NCI-H748 treated with DMSO at 0.1 percent for 48 hours (cell line): ENCODE data around the gene RAB3D.

Experiments used
- DNase-seq: peaks from one replicate; lab custom pipeline; 2025; lab: John Stamatoyannopoulos, UW

The RAB3D gene

DNA sequence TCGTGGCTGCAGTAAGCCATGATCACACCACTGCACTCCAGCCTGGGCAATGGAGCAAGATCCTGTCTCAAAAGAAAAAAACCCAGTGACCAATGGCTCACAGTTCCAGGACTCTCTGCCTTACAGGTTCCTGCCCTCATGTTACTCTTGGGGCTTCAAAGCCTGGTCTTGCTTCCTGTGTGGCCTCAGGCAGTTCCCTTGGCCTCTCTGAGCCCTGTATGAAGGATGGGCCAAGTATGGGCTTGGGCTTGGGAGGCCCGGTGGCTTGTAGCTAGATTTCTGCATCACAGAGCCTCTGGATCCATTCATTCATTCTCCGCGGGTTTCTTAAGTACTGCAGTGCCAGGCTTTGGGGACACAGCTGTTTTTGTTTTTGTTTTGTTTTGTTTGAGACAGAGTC, 44.3 kb downstream of the RAB3D start:
- DNase-seq = no peak

DNA sequence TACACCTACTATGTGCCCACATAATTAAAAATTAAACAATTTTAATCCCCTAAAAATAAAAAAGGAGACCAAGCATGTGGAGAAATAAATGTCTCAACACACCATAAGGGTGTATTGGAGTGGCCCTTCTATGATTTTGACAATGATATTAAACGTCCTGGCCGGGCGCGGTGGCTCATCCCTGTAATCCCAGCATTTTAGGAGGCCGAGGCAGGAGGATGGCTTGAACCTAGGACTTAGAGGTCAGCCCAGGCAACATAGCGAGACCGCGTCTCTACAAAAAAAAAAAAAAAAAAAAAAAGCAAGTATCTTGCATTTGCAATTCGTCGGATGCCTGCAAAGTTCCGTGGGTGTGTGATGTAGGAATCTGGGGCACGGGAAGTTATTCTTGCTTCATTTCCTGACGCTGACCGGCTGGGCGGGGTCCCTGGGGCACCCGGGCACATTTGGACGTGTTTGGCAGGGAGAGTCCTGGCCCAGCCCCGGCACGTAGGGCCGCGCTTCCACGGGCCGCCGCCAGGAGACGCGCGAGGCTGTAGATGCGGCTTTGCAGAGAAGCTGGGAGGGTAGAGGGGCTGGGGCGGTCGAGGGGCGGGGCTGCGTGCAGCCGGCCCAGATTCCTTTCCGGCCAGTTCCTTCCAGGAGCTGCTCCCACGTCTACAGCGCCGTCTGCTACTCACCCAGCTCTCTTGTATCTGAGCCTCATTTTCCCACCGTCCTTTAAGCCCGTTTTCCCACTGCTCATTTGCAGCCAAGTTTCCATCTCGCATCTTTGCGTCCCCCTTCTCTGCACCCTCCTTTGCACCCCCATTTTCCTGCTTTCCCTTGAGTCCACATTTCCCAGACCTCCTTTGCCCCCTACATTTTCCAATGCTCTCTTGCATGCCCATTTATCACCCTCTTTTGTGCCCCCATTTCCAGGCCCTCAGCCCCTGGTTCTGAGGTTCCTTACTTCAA, 45.7 kb downstream of the RAB3D start:
- DNase-seq = peak; percentile 69

DNA sequence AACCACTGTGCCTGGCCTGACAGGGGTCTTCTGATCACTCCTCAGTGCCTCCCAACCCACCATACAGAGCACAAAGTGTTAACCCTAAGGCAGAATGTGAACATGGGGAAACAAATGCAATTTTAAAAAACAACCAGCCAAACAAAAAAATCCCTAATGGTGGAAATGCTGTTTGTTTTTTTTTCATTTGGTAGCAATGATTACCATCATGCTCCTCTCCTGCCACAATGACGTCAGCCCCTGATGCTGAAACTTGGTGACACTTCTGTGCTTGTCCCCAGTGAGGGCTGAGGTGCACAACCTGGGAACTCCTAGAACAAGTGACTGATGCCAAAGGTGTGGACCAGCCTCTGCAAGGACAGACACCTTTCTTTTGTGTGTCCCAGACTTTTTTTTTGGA, 47.5 kb downstream of the RAB3D start:
- DNase-seq = no peak

DNA sequence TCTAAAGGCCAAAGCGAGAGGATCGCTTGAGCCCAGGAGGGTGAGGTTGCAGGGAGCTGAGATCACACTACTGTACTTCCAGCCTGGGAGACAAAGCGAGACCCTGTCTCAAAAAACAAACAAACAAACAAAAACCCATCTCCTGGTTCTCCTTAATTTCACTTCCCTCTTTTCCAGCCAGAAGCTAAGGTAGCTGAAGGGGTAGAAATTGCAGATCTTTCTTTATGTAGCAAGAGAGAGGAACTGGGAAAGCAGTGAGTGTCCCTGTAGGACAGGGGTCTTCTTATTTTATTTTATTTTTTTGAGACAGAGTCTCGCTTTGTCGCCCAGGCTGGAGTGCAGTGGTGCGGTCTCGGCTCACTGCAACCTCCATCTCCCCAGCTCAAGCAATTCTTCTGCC, 48.0 kb downstream of the RAB3D start:
- no peak for DNase-seq

DNA sequence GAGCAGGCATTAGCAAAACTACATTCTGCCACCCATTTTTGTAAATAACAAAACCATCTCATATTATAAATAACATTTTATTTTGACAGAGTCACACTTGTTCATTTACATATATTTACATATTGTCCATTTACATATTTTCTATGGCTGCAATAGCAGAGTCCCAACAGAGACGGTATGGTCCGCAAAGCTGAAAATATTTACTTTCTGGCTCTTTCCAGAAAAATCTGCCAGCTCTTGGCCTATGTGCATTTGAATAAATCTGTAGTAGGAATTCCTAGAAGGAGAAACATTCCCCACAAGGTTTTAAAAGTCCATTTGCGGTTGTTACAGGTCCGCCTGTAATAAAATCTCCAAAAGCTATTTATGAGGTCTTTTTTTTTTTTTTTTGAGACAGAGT, 49.2 kb downstream of the RAB3D start:
- DNase-seq = no peak

DNA sequence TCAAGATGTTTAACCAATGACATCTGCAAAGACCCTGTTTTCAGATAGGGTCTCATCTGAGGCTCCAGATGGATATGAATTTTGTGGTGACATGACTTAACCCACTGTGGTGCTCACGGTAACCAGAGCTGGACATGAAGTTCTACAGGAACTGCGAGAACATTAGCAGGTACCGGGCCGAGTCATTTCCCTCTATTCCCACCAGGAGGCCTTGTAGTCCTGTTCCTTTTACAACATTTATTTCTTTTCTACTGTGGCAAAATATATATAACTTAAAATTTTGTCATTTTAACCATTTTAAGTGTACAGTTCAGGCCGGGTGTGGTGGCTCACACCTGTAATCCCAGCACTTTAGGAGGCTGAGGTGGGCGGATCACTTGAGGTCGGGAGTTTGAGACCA, 51.1 kb downstream of the RAB3D start:
- no peak for DNase-seq

DNA sequence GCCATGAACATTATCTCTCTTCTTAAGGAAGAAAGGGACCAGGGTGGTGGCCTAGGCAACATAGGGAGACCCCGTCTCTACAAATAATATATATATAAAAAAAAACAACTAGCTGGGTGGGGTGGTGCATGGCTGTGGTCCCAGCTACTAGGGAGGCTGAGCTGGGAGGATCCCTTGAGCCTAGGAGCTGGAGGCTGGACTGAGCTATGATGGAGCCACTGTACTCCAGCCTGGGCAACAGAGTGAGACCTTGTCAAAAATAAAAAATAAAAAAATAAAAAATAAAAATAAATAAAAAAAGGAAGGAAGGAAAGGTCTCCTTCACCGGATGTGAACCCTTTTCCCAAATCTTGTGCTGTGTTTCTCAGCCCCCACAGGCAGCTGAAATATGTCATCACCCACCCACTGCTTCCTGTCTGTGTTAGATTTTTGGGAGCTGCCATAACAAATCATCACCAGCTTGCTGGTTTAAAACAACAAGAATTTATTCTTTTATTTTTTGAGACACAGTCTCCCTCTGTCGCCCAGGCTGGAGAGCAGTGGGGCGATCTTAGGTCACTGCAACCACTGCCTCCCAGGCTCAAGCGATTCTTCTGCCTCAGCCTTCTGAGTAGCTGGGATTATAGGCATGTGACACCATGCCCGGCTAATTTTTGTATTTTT, 53.0 kb downstream of the RAB3D start:
- DNase-seq = no peak

DNA sequence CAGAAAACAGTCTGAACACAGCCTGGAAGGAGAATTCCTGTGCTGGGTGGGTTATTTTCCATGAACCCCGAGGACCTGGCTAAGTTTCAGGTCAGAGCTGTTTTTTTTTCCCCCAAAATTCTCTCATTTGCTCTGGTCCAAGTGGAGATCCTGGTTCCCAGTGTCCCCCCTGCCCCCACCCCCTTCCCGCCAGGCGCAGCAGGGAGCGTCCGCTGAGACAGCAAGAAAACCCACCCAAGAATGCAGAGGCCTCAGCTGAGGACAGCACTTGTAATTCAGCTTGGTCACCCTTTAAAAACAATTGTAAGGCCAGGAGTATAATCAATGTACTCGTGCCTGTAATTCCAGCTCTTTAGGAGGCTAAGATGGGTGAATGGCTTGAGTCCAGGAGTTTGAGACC, 54.9 kb downstream of the RAB3D start:
- no peak for DNase-seq

DNA sequence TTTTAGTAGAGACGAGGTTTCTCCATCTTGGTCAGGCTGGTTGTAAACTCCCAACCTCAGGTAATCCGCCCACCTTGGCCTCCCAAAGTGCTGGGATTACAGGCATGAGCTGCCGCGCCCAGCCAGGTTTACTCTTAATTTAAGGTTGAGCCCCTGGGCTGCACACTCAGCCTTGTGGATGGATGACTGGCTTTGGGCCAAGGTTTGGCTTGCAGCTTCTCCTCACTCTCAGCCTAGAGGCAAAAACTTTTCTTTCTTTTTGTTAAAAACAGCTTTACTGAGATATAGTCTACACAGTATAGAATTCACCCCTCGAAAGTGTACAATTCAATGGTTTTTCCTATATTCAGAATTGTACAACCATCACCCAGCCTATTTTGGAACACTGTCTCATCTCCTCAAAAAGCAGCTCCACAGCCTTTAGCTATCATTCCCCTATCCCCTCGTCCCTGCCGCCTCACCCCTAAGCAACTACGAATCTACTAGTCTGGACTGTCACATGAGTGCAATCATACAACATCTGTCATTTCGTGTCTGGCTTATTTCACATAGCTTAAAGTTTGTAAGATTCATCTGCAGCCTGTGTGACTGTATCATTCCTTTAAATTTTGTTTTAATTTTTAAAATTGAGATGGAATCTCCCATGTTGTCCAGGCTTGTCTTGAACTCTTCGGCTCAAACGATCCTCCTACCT, 58.0 kb downstream of the RAB3D start:
- no peak for DNase-seq

DNA sequence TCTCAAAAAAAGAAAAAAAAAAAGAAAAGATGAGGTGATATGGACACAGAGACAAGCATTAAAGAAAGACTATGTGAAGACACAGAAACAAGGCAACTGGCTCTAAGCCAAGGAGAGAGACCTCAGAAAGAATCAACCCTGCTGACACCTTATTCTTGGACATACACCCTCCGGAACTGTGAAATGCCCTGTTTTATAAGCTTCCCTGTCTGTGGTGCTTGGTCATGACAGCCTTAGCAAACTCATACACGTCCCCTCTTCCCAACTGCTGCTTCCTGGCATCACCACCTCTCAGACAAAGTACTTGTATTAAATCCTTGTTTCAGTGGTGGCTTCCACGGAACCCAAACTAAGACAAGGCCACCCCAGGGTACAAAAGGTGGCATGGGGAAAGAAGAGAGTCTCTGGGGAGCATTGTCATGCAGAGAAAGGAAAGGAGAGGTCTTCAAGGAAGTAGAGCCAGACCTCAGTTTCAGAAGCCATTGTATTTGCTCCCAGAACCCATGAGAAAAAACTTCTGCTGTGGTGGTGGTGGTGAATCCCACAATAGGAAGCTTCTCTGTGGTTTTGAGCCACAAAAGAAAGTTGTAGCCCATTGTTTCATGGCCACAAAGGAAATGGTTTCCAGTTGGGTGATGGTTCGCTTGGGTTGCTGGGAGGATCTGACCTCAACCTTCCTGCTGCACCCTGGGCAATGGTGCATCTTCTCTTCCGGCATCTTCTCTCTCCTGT, 59.8 kb downstream of the RAB3D start:
- no peak for DNase-seq

DNA sequence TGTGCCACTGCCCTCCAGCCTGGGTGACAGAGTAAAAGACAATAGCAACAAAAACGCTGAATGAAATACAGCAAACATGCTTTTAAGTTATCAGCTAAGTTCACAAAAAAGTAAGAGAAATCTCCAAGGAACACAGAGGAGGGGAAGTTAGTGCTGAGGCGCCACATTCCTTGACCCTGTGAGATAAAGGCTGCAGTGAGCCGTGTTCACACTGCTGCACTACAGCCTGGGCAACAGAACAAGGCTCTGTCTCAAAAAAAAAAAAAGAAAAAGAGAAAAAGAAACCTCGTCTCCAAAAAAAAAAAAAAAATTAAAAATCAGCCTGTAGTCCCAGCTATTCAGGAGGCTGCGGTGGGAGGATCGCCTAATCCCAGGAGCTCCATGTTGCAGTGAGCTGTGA, 60.8 kb downstream of the RAB3D start:
- DNase-seq = no peak

DNA sequence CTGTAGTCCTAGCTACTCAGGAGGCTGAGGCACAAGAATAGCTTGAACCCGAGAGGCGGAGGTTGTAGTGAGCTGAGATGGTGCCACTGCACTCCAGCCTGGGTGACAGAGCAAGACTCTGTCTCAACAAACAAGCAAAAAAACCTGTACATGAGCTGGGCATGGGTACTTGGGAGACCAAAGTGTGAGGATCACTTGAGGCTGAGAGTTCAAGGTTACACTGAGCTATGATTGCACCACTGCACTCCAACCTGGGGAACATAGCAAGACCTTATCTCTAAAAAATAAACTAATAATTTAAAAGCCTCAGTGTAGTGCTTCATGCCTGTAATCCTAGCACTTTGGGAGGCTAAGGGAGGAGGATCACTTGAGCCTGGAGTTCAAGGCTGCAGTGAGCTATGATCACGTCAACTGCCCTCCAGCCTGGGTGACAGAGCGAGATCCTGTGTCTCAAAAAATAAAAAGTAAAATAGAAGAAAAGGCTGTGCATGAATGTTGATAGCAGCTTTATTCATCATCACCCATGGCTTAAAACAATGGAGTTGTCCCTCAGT, 64.8 kb downstream of the RAB3D start:
- DNase-seq = no peak

DNA sequence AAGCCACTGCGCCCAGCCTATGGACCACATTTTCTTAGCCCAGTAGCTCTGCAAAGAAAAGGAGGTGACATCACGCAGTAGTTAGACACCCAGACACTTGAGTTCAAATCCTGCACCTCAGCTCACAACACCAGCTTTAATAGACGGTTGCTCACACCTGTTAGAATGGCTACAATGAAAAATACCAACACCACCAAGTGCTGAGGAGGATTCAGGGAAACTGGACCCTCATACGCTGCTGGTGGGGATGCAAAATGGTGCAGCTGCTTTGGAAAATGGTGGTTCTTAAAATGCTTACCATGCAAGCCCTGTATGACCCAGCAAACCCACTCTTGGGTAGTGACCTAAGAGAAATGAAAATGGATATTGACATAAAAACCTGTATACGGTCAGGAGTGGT, 65.5 kb downstream of the RAB3D start:
- DNase-seq = no peak

DNA sequence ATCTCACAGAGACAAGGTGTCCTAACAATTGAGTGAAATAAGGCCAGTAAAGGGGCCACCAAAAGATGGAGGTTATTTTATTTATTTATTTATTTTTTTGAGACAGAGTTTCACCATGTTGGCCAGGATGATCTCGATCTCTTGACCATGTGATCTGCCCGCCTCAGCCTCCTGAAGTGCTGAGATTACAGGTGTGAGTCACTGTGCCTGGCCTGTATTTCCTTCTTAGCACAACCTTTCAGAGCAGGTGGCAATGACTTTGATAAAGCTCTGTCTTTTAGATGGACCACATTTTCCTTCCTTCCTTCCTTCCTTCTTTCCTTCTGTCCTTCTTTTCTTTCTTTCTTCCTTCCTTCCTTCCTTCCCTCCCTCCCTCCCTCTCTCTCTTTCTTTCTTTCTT, 66.2 kb downstream of the RAB3D start:
- no peak for DNase-seq
